ENCODE measurements around the gene CALN1.
"Not testable (repeated sequence)": the region's sequence is repeated elsewhere in the genome, so short reads cannot be mapped to it uniquely, and the experiment has no call there.

Gene CALN1

DNA sequence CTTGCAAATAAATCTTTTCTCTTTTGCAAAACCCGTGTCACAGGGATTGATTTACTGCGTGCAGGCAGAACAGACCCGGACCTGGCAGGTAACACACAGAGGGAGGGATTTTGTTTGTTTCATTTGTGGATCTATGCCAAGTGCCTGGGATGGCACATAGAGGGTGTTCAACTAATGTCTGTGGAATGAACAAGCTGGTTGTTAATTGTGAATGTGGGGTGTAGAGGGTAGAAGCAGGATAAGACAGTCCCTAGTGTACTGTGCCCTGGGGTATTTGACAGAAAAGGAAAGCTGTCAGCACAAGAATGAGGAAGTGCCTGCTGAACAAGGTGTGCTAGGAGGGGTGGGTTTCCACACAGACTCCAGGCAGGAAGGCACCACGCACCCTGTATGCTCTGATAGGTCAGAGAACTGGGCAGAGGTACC lies 331.8 kb downstream of the CALN1 start:
- DNase-seq, result no peak

DNA sequence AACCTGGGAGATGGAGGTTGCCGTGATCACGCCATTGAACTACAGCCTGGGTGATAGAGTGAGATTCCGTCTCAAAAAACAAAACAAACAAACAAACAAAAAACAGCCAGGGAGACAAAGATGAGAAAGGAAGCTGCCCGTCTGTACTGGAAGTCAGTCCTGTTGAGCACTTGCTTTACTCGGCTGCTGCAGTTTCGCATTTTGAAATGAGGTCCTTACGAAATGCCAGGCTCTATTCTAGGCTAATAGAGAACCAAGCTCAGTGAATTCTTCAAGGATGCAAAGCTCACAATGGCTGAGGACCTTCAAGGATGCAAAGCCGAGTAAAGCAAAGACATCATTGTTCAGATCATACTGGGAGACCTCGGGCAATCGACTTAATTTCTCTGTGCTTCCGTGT lies 333.3 kb downstream of the CALN1 start:
- no peak for DNase-seq

DNA sequence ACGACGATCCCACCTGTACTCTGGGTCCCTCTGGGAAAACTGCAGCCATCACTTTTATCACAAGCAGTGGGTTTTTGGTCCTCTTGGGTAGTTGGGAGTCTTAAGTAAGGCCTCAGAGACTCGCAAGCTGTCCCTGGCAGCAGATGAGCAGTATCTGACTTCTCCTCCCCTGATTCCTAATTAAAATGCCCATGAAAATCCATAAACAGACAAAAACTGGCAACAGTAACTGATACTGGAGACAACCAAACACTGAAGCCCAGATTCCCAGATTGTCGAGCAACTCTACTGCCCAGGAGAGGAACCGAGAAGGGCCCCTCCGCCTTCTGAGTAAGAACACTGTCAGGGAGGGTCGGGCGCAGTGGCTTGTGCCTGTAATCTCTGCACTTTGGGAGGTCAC lies 333.8 kb downstream of the CALN1 start:
- no peak for DNase-seq

DNA sequence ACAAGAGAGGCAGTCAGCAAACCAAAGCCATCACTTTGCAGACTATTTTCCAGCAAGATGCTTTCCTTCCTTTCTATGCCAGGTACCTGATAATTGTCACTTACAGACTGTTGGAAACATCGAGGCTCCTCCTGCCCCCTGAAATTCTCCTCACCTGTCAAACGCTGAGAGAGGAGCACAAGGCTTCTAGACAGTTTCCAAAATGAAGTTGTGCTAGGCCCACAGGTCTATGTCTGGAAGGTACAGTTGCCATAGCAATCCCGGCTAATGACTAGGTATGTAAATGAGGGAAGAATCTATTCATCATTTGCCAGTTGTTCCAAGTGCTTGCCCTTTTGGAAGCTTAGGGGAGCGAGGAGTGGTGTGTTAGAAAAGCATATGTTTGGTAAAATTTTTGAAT lies 334.4 kb downstream of the CALN1 start:
- DNase-seq, result no peak

DNA sequence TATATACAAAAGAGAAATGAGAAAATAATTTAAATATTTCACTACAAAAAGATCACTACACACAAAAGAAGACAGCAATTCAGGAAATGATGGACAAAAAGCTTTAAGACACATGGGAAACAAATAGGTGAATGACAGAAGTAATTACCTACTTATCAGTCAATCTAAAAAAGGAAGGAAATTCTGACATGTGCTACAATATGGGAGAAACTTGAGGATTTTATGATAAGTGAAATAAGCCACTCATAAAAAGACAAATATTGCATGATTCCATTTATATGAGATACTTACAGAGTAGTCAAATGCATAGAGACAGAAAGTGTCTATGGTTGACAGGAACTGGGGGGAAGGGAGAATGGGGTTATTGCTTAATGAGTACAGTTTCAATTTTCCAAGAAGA lies 339.2 kb downstream of the CALN1 start:
- DNase-seq, result no peak

DNA sequence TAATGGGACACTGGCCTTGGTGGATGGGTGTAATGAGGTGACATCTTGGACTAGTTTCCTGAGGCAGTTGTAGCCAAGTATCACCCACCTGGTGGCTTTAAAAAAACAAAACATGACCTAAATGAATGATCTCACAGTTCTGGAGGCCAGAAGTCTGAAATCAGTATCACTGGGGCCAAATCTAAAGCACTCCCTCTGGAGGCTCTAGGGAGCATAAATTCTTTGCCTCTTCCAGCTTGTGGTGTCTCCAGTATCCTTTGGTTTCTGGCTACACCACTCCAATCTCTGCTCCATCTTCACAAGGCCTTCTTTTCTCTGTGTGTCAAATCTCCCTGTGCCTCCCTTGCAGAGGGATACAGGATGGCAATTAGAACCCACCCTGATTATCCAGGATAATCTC lies 342.9 kb downstream of the CALN1 start:
- no peak for DNase-seq

DNA sequence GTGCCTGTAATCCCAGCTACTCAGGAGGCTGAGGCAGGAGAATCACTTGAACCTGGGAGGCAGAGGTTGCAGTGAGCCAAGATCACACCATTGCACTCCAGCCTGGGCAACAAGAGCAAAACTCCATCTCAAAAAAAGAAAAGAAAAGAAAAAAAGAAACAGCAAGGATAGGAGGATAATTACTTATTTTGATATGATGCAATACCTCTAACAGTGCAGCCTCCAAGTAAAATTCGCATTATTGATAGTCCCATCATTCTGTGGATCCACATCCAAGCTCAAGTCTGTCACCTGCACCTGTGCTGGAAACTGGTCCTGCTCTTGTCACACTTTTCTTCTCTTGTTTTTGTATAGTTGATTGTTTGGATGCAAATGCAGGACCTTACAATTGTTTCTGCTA lies 346.4 kb downstream of the CALN1 start:
- not testable (repeated sequence) for DNase-seq

DNA sequence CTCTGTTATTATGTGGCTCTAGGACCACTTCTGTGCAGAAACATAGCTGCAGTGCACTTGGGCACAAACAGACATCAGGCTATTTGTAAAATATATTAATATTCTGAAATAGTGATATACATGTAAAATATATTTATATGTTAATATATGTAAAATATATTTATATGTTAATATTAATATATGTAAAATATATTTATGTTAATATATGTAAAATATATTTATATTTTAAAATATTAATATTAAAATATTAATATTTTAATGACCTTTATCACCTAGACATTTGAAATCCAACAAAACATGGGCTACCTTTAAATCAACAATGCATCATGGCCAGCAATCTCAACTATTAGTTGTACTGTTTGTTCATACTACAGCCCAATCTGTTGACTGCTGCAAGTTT lies 347.2 kb downstream of the CALN1 start:
- DNase-seq, result no peak

DNA sequence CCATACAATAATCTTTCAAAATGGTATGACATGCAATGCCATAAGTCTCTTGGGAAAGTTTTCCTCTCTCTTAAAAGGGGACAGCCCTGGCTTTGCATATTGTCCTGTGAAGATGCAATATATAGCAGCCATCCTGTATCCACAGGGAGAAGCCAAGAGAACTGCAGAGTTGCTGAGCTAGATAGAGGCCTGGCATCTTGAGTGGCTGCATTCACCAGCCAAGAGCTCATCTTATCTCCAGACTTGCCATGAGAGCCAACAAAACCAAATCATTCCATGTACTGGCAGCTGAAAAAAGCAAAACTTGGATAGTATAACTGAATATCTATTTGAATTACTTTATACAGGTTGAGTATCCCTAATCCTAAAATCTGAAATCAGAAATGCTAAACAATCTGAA lies 348.8 kb downstream of the CALN1 start:
- DNase-seq, result no peak

DNA sequence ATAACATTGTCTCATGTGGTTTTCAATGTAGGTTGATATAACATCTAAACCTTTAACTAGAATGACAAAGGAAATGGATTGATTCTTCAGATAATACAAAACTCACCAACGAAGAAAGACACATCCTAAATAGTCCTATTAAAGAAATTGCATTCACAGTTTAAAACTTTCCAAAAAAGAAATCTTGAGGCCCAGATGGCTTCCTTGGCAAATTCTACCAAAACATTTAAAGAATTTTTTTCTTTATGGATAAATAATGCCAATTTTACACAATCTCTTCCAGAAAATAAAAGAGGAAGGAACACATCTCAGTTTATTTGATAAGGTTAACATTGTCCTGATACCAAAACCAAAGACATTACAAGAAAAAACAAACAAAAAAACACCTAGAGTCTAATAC lies 349.5 kb downstream of the CALN1 start:
- DNase-seq, result no peak

DNA sequence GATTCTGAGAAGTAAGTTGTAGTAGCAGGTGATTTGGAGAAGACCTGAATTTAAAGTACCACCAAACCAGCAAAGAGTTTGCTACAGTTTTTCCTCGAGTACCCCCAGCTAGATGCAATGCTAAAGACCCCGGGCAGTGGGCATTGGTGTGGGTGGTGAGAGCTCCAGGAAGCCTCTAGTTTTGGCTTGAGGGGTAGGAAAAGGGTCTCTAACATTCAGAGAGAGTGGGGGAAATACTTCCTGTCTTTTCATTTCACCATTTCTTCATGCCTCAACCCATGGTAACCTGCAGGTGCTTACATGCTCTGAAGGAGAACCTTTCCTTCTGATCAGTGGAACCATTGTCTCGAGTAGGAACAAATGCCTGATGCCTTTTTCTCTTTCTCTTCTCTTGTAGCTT lies 352.2 kb downstream of the CALN1 start:
- DNase-seq, result no peak

DNA sequence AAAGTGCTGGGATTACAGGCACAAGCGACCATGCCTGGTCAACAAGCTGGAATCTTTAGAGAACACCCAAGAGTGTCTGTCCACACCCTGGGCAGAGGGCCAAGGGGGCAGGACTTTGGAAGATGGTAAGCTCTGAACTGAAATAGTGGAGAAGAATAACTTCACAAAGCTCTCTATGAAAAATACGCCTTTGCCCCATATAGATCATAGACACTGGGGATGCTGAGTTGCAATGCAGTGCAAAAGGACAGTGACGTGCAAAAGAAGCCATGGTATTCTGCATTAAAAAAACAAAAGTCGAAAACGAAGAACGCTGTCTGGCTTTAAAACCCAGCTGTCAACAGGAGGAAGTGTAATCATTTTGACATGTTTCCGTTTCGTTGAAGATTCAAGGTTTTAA lies 353.6 kb downstream of the CALN1 start:
- no peak for DNase-seq

DNA sequence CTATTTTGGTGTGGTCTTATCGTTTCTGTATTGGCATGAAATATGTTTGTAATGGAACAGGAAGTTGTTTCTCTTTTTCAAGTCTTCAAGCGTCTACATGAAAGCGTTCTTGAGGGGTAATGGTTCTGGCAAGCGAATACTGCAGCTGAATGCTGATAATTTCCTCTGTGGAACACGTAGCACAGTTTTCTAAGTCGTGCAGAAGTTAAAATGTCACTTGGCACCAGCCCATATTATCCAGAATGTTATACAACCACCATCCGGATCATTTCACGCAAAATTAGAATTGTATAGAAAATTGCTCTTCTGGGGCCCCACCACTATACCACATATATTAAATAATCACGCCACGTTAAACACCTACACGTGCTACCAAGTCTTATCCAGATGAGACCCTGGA lies 354.3 kb downstream of the CALN1 start:
- DNase-seq, result no peak

DNA sequence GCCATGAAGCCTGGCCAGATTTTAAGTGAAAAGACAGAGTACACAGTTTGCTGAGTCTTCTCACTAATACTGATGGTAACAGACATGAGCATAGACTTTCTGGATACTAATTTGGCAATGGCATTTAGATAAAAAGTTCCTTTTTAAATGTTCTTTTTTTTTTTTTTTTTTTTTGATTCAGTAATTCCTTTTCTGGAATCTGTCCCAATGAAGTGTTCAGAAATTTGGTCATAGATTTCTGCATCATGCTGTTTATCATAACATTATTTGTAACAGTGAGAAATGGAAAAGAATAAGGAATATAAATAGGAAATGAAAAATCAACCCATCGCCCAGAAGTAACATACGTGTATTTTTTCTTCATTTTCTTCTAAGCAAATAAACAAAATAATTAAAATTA lies 354.9 kb downstream of the CALN1 start:
- DNase-seq, result no peak

DNA sequence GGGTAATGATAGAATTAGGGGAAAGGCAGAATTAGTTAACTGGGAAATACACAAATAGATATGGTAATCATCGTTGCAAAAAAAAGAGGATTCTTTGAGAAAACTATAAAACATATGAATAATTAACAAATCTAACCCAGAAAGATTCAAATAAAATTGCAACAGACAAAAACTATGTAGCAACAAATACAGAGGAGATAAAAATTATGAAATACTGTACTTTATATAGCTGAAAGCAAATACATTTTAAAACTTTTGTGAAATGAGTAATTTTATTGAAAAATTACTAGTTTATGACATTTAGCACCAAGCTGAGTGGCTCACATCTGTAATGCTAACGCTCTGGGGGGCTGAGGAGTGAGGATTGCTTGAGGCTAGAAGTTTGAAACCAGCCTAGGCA lies 356.7 kb downstream of the CALN1 start:
- DNase-seq, result no peak

DNA sequence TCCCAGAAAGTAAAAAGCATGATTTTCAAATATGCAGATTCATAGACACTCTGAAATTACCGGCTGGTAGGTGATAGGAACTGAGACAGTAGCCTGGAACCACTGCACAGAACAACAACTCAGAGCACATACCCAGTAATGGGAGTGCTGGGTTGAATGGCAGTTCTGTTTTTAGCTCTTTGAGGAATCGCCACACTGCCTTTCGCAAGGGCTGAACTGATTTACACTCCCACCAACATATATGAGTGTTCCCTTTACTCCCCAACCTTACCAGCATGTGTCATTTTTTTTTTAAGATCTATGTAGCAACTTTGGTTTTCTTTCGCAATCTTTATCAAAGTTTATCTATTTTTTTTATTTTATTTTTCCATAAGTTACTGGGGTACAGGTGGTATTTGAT lies 358.8 kb downstream of the CALN1 start:
- no peak for DNase-seq

DNA sequence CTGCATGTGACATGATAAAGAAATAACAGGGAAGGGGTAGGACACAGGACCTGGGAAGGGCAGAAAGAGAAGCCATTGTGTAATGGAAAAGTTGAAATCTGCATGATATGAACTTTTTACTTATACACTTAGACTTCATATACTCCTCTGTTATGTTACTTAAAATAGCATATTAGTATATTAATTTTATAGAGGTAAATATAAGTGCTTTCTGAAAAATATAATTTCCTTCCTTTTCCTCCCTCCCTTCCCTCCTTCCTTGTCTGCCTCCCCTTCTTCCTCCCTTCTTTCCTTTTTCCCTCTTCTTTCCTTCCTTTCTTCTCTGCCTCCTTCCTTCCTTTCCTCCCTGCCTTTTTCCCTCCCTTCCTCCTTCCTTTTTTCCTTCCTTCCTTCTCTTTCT lies 363.7 kb downstream of the CALN1 start:
- DNase-seq, result no peak

DNA sequence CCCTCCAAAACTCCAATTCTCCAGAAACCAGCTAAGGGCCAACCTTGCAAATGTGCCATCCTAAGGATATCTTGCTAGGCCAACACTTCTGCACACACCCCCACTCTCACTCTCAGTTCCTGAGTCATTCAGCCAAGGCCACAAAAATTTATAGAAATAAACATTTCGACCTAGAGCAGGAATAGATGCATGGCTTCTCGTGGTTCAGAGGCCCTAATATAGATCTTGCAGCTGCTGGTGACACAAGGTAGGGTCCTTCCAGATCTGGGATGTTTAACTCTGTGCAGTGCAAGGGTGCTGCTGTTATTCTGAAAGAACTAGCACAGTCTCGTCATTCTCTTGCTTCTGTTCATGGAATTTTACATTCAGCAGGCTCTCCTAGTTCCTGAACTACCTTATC lies 369.3 kb downstream of the CALN1 start:
- no peak for DNase-seq

DNA sequence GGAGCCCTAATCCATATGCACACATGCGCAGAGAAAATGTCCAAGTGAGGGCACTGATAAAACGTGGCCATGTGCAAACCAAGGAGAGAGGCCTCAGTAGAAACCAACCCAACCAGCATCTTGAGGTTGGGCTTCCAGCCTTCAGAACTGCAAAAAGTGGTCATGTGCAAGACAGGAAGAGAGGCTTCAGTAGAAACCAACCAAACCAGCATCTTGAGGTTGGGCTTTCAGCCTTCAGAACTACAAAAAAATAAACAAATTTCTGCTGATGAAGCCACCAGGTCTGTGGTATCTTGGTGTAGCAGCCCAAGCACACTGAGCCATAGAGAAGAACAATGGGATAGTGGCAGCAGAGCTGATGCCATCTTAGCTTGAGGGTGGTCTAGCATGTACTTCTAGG lies 371.5 kb downstream of the CALN1 start:
- no peak for DNase-seq

DNA sequence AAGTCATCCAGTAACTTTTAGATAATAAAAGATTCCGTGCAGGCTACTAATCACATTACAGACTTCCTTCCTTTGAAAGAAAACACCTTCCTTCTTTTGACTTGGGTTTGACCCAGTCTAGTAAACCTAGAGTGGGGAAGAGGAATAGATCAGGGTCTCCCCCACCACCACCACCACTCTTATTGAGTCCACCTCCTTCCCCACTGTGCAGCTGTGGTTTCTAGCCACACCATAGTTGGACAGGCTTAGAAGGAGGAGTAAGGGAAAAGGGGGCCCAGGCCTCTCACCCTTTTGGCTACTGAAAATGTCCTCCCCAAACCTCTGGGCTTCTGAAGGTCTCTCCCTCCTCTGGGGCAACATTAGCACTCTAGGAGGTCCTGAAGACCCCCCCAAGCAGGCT lies 372.7 kb downstream of the CALN1 start:
- no peak for DNase-seq

DNA sequence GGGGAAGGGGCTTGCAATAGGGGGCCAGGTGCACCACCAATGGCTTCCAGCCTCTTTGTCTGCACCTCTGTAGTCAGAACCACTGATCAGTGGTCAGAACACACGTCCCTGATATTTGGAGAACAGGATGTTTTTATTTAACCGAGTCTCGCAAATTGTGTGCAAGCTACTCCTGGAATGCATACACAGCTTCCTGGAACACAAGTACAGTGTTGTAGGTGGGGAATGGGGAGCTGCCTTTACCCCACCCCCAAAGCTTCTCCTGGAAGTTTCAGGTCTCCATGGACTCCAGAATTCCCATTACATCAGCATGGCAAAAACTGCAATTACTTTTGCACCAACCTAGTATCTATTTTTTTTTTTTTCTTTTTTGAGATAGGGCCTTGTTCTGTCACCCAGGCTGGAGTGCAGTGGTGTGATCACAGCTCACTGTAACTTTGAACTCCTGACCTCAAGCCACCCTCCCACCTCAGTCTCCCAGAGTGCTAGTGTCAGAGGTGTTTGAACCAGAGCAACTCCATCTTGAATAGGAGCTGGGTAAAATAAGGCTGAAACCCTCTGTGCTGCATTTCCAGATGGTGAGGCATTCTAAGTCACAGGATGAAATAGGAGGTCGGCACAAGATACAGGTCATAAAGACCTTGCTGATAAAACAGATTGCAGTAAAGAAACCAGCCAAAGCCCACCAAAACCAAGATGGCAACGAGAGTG lies 374.0 kb downstream of the CALN1 start:
- DNase-seq, result no peak

DNA sequence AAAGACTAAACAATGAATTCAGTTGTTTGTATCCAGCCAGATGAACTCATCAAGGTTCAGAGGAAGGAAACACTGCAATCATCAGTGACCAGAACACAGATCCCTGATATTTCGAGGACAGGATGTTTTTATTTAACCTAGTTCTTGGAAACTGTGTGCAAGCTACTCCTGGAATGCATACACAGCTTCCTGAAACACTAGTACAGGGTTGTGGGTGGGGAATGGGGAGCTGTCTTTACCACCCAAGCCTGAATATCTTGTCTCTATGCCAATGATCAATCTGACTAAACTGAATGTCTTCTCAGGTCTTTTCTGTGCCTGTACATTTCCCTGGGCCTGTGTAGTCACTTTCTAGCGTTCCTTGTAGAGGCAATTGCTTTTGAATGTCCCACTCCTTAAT lies 374.6 kb downstream of the CALN1 start:
- DNase-seq, result no peak

DNA sequence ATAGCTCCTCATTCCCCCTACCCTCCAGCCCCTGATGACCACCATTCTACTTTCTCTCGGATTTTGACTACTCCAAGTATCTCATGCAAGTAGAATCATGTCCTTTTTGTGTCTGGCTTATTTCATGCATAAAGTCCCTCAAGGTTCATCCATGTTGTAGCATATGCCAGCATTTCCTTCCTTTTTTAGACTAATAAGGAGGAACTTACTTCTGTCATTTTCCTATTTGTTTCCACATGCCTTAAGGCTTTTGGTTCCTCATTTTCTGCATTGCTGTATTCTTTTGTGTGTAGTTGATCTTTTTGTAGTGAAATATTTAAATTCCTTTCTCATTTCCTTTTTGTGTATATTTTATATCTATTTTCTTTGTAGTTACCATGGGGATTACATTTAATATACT lies 376.9 kb downstream of the CALN1 start:
- DNase-seq, result no peak

DNA sequence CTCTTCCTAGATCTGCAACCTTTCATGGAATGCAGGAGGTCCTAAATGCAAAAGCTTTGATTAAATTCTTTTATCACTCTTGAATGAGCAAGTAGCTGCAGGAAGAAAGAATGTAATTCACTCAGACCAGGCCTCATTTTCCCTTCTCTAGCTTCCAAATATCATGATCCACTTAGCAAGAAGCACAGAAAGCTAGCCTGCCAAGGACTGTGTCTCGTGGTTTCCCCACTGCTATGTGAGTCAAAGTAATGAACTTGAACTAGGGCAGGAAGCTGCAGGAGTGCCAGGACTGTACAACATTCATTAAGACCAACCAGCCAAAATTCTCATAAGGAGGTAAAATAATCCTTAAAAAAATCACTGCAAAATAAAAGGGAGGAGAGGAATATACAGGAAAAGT lies 379.2 kb downstream of the CALN1 start:
- no peak for DNase-seq

DNA sequence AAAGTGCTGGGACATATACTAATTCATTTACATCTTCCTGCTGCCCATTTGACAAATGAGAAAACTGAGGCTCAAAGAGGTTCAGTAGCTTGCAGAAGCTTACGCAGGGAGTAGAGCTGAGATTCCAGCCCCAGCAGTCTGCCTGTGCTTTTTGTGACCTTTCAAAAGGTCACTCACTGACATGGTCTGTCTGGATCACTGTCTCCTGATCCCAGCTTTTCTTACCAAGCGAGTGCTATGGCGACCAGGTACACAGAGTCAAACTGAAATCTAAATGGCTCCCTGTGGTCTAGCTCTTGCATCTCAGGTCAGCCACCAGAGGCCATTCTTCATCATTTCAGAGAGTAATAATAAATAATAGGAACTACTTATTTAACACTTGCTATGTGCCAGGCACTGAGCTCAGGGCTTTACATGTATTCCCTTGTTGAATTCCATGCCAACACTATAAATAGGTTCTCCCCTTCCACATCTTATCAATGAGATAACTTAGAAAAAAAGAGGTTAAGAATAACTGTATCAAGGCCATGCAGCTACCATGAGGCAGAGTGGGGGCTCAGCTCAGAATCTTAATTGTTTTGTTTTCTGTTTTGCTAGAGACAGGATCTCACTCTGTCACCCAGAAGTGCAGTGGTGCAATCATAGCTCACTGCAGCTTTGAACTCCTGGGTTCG lies 381.0 kb downstream of the CALN1 start:
- DNase-seq, result no peak

Measured in NCI-H524 treated with DMSO at 0.1 percent for 48 hours (cell line).